Adrenal gland (tissue), 5 donors: ENCODE results near the gene GALNT16.

ENCODE experiments used
- CTCF ChIP-seq, 6 experiments: fragments of 450-650 bp in 4 of 6; fragments of 200-600 bp in 2 of 6; sonication (generic) in 1 of 6; IDR thresholded peaks; 1 replicate in 5 of 6; 2 replicates in 1 of 6; pipeline versions ENCODE4 v1.5.1 to v1.8.0; 2016 to 2021; ENCODE audit warnings: antibody characterized with exemption in 6 of 6, mild to moderate bottlenecking in 2 of 6, moderate library complexity in 1 of 6
- POLR2A ChIP-seq, 2 donors: fragments of 450-650 bp; IDR thresholded peaks; one replicate each; pipeline ENCODE4 v1.6.1; 2017; ENCODE audit warnings: antibody characterized with exemption in 2 of 2, mild to moderate bottlenecking in 2 of 2, moderate library complexity in 1 of 2
- donor health status: DM: no; HTN: no; CAD: no.

- TF ChIP-seq POLR2A (IDR thresholded peaks at IDR 0.05) = no peak
- no peak for TF ChIP-seq CTCF (IDR thresholded peaks at IDR 0.05)
Measured at GRCh38 chr14:69368381-69368780, 108.4 kb downstream of the GALNT16 start.
